ENCODE measurements around the gene TBC1D1. TPM values are rescaled to one million over a fixed set of nuclear protein-coding genes. Genes with fewer than 3 reads are reported as not detected.

Gene TBC1D1
- total RNA-seq, 4 donors from 2014 or later: 56.4 to 127 (median 94.8) TPM

DNA sequence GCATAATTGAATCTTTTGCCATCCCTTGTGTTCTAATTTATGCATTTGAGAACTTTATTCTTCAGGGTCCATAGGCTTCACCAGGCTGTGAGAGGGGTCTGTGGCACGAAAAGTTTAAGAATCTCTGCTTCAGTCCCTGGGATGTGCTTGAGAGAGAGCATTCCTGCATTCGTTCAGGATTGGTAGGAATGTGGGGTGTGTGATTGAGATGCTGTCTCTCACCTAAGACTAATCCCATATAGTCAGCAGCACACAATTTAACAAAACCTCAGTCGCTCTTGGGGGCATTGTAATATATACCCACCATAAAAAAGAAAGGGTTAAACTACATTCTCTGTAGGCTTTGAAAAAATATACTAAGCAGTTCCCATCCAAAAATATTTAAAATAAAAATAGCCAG, 111.0 kb downstream of the TBC1D1 start:
- no peak for TF ChIP-seq CTCF (IDR thresholded peaks at IDR 0.05)
- DNase-seq (ENCODE audit: low spot score) (no peak), ATAC-seq (ENCODE audit: low FRiP score) (no peak)

DNA sequence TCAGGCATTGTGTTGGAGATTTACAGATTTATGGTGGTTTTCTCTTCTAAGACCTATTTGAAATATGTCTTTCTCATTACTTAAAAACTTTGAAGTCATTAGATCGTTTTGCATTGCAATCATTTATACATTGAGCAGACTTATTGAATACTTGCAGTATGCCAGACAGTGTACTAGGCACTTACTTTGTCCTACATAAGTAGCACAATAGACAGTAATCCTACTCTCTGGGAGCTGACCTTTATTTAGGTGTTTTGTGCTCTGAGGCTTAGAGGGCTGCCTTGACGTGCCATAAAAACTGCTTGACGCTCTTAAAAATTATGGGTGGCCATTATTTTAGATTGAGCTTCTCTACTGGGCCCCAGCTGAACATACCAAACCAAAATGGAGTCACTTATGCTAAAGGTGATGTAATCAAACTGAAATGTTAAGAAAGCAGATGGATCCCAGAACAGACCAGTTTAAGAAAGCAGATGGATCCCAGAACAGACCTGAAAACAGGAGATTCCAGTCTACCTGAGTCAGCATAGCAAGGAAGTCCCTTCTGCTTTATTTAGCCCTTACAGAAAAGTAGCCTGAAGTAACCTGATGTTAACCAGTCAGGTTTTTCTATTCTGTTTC, 111.7 kb downstream of the TBC1D1 start:
- TF ChIP-seq CTCF (IDR thresholded peaks at IDR 0.05): no peak
- ATAC-seq (ENCODE audit: low FRiP score) (no peak), DNase-seq (ENCODE audit: low spot score) (no peak)

DNA sequence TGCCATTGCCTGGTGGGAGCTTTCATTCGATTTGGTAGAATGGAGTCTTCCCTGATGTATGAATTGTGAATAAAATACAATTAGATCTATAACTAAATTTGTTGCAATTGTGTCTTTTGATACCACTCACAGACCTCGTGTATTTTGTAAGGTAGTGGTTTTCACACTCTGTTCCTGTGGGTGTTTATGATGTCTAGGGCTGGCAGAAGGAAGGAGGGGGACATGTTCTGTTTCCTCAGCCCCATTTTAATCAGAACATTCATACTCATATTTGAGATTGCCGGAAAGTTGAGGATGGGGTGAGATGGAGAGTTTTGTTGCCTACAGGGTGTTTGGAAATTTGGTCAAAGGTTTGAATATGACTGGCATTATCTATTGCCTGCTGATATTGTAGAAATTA, 112.2 kb downstream of the TBC1D1 start:
- ATAC-seq (ENCODE audit: low FRiP score) (no peak), DNase-seq (ENCODE audit: low spot score) (no peak)
- no peak for TF ChIP-seq CTCF (IDR thresholded peaks at IDR 0.05)

DNA sequence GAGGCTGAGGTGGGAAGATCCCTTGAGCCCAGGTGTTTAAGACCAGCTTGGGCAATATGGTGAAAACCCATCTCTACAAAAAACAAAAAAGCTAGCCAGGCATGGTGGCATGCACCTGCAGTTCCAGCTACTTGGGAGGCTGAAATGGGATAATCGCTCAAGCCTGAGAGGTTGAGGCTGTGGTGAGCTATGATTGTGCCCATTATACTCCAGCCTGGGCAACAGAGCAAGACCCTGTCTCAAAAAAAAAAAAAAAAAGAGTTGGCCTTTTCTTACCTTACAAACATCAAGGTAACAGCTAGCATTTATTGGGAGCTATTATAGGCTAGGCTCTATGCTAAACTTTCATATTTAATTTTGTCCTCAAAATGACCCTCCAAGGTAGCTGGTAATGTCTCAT, 112.7 kb downstream of the TBC1D1 start:
- no peak for TF ChIP-seq CTCF (IDR thresholded peaks at IDR 0.05)
- no peak for ATAC-seq (ENCODE audit: low FRiP score)
- DNase-seq (ENCODE audit: low spot score): no peak

- DNase-seq (ENCODE audit: low spot score): no peak
- TF ChIP-seq CTCF (IDR thresholded peaks at IDR 0.05): no peak
- ATAC-seq (ENCODE audit: low FRiP score): no peak
Measured at GRCh38 chr4:38004062-38004461, 113.2 kb downstream of the TBC1D1 start.

- no peak for ATAC-seq (ENCODE audit: low FRiP score)
- TF ChIP-seq CTCF (IDR thresholded peaks at IDR 0.05): no peak
- DNase-seq (ENCODE audit: low spot score): no peak
Measured at GRCh38 chr4:38004887-38005286, 114.0 kb downstream of the TBC1D1 start.

- TF ChIP-seq CTCF (IDR thresholded peaks at IDR 0.05): no peak
- no peak for ATAC-seq (ENCODE audit: low FRiP score)
- DNase-seq (ENCODE audit: low spot score): no peak
Measured at GRCh38 chr4:38005637-38006036, 114.8 kb downstream of the TBC1D1 start.
